Endothelial cell of umbilical vein (primary cell): Measurements from ENCODE around the gene PRELID3B. TPM values are rescaled to one million over a fixed set of nuclear protein-coding genes. Genes with fewer than 3 reads are reported as not detected.

Source experiments
- BruUV-seq: library from RNA; stranded (reverse); fragments of 400-500 nt; replicated peaks from 2 replicates; lab custom pipeline; 2021; lab: Mats Ljungman, UMichigan
- CTCF ChIA-PET: fragments of 300-600, 350-600 bp; sonication (Branson Sonifier 250); formaldehyde crosslinking; loops from one replicate; lab custom pipeline; 2021; ENCODE audit warnings: antibody characterized with exemption, inconsistent platforms; lab: Charles Lee
- POLR2A ChIA-PET: fragments of 300-600, 350-600 bp; sonication (Branson Sonifier 250); formaldehyde crosslinking; loops from one replicate; lab custom pipeline; 2021; ENCODE audit warnings: antibody characterized with exemption, inconsistent platforms; lab: Charles Lee
- DNase-seq: peaks from one replicate; pipeline ENCODE4 v3.0.0-alpha.2; 2011; ENCODE audit warnings: low read depth, low spot score
- FAIRE-seq: peaks from 2 replicates; lab custom pipeline; 2011; peaks lifted over from hg19 to GRCh38; lab: Jason Lieb, UNC
- H2AFZ ChIP-seq: 2 replicates; pipeline ENCODE4 v1.6.0; 2012; ENCODE audit warnings: low read depth, low read length, control low read depth, inconsistent platforms
- H3K27ac ChIP-seq: 2 replicates; pipeline ENCODE4 v1.5.1; 2011; ENCODE audit warnings: low read depth, mild to moderate bottlenecking, control low read depth, low read length, moderate library complexity; ENCODE audit not compliant: insufficient read depth
- H3K27me3 ChIP-seq, 2 experiments: 2 replicates each; pipeline versions ENCODE4 v1.6.0 to v1.6.1; 2011; ENCODE audit warnings: low read length in 2 of 2, mixed read lengths in 1 of 2; ENCODE audit not compliant: control insufficient read depth in 2 of 2, insufficient read depth in 2 of 2
- H3K36me3 ChIP-seq, 2 experiments: 2 replicates in 1 of 2; 3 replicates in 1 of 2; pipeline ENCODE4 v1.5.1; 2011; ENCODE audit warnings: low read length in 2 of 2, mild to moderate bottlenecking in 1 of 2, moderate library complexity in 1 of 2; ENCODE audit not compliant: control insufficient read depth in 2 of 2, insufficient read depth in 2 of 2; ENCODE audit errors: extremely low read depth in 1 of 2
- H3K4me1 ChIP-seq: 3 replicates; pipeline ENCODE4 v1.5.1; 2011; ENCODE audit warnings: mild to moderate bottlenecking, low read length; ENCODE audit not compliant: control insufficient read depth, insufficient read depth; ENCODE audit errors: extremely low read depth
- H3K4me2 ChIP-seq: 2 replicates; pipeline ENCODE4 v1.6.1; 2011; ENCODE audit warnings: low read length, control low read depth, mixed read lengths; ENCODE audit not compliant: insufficient read depth
- H3K4me3 ChIP-seq, 3 experiments: fragments of 200-600 bp in 1 of 3; sonication (generic), shearing (Covaris generic) in 1 of 3; replicated peaks in 1 of 3; 2 replicates each; pipeline ENCODE4 v1.5.1; 2011 to 2016; ENCODE audit warnings: control low read depth in 3 of 3, low read length in 3 of 3, mild to moderate bottlenecking in 2 of 3, inconsistent platforms in 1 of 3, low read depth in 1 of 3, moderate library complexity in 1 of 3; ENCODE audit not compliant: insufficient read depth in 1 of 3
- H3K79me2 ChIP-seq: 2 replicates; pipeline ENCODE4 v1.6.0; 2012; ENCODE audit warnings: low read length, inconsistent platforms; ENCODE audit not compliant: control insufficient read depth, insufficient read depth
- H3K9ac ChIP-seq: replicated peaks from 2 replicates; pipeline ENCODE3; 2011; ENCODE audit warnings: low read length, control low read depth; ENCODE audit not compliant: insufficient read depth; ENCODE audit errors: extremely low read depth
- H3K9me1 ChIP-seq: replicated peaks from 3 replicates; pipeline ENCODE4 v1.6.0; 2011; ENCODE audit warnings: mild to moderate bottlenecking, low read length; ENCODE audit not compliant: control insufficient read depth, insufficient read depth; ENCODE audit errors: extremely low read depth
- H3K9me3 ChIP-seq: replicated peaks from 2 replicates; pipeline ENCODE4 v1.5.1; 2012; ENCODE audit warnings: low read length, inconsistent platforms; ENCODE audit not compliant: control insufficient read depth, insufficient read depth
- H4K20me1 ChIP-seq: replicated peaks from 2 replicates; pipeline ENCODE3; 2011; ENCODE audit warnings: mild to moderate bottlenecking, low read length; ENCODE audit not compliant: control insufficient read depth, insufficient read depth; ENCODE audit errors: extremely low read depth
- CTCF ChIP-seq, 2 donors: IDR thresholded peaks; 1 replicate in 1 of 2; 2 replicates in 1 of 2; pipeline ENCODE4 v1.5.1; 2011; ENCODE audit warnings: low read length in 2 of 2, mild to moderate bottlenecking in 2 of 2, moderate library complexity in 2 of 2, control low read depth in 1 of 2, inconsistent platforms in 1 of 2, low read depth in 1 of 2; ENCODE audit not compliant: insufficient read depth in 1 of 2; ENCODE audit errors: extremely low read depth in 1 of 2
- EZH2 ChIP-seq: IDR thresholded peaks from 2 replicates; pipeline ENCODE4 v1.6.1; 2012; ENCODE audit warnings: borderline replicate concordance, low read depth, mild to moderate bottlenecking, moderate library complexity, low read length, inconsistent platforms; ENCODE audit not compliant: severe bottlenecking
- FOS ChIP-seq: IDR thresholded peaks from 2 replicates; pipeline ENCODE4 v1.6.1; 2011; ENCODE audit warnings: mild to moderate bottlenecking, low read length, moderate library complexity, borderline replicate concordance; ENCODE audit not compliant: insufficient read depth
- GATA2 ChIP-seq: IDR thresholded peaks from 2 replicates; pipeline ENCODE4 v1.7.0; 2011; ENCODE audit warnings: low read depth, mild to moderate bottlenecking, moderate library complexity, mixed read lengths, low read length; ENCODE audit not compliant: insufficient read length, insufficient read depth
- JUN ChIP-seq: IDR thresholded peaks from 2 replicates; pipeline ENCODE4 v1.6.1; 2011; ENCODE audit warnings: borderline replicate concordance, low read depth; ENCODE audit not compliant: insufficient read length, insufficient read depth
- MAX ChIP-seq: IDR thresholded peaks from 2 replicates; pipeline ENCODE4 v1.6.1; 2011; ENCODE audit not compliant: insufficient read depth, insufficient read length
- MYC ChIP-seq: IDR thresholded peaks from one replicate; pipeline ENCODE4 v1.6.1; 2011; ENCODE audit warnings: mild to moderate bottlenecking, low read depth, low read length
- POLR2A ChIP-seq: IDR thresholded peaks from 2 replicates; pipeline ENCODE4 v1.6.1; 2012; ENCODE audit warnings: low read depth, mild to moderate bottlenecking, control low read depth, low read length
- dilution Hi-C: fragments of 300-500 bp; cut with MboI; formaldehyde crosslinking; loops from one replicate; pipeline ENCODE4 v1.15.0; 2019; ENCODE audit warnings: low sequenced_read_pairs; ENCODE audit not compliant: extremely low pct_ligation_motif_present
- intact Hi-C: fragments of 100-400 bp; cut with micrococcal nuclease; formaldehyde crosslinking; loops from one replicate; pipeline ENCODE4 v1.10.0; 2022
- polyA plus RNA-seq, 4 experiments: library from polyadenylated mRNA; depleted of rRNA in 3 of 4; stranded (reverse) in 3 of 4; unstranded in 1 of 4; fragments of >200 nt; gene quantifications; 2 replicates each; pipeline versions ENCODE4 v1.2.1 to v1.2.3, GENCODE V29; 2011 to 2012; ENCODE audit warnings: missing spikeins in 1 of 4
- total RNA-seq: library from RNA; stranded (reverse); gene quantifications from 2 replicates; pipeline ENCODE4 v1.2.3, GENCODE V29; 2021

PRELID3B gene
- total and polyA plus RNA-seq, 2 donors (not counting 3 experiments of a cell fraction or from before 2014, with no cell fraction given) = 14.9 to 57.2 TPM

- Histone ChIP-seq H3K9ac (no peak overlapping the region), H3K36me3 (no peaks in the 10 kb centered on the region), H3K27me3 (peaks cover 11 to 26% of the 10 kb centered on the region in 2 experiments), H3K79me2 (no peaks in the 10 kb centered on the region), H3K9me3 (no peaks in the 10 kb centered on the region), H3K4me3 (no peak overlapping the region), H2AFZ (no peak overlapping the region), H4K20me1 (no peaks in the 10 kb centered on the region), H3K9me1 (no peaks in the 10 kb centered on the region), H3K4me1 (no peaks in the 10 kb centered on the region), H3K27ac (no peak overlapping the region), H3K4me2 (no peak overlapping the region)
- no peak for DNase-seq
- POLR2A ChIA-PET = no interaction called here
- FAIRE-seq = no peak
- intact Hi-C loops (no loop called here), dilution Hi-C loops (no loop called here)
- CTCF ChIA-PET = interaction anchor here (1.8 to 2.9 kb wide), 2 partner anchors 9 to 14 kb away, joined by 8 to 9 read pairs; no protein-coding TSS in a partner anchor
- BruUV-seq = no TSS peak
- TF ChIP-seq FOS = no peak
- no peak for TF ChIP-seq MAX
- no peak for TF ChIP-seq JUN
- no peak for TF ChIP-seq EZH2
- no peak for TF ChIP-seq GATA2
Measured at GRCh38 chr20:59073582-59073981, 31.0 kb upstream of the PRELID3B start.

- no TSS peak for BruUV-seq
- Histone ChIP-seq H3K36me3 (no peaks in the 10 kb centered on the region), H2AFZ (no peak overlapping the region), H3K27ac (no peak overlapping the region), H3K9me1 (no peaks in the 10 kb centered on the region), H4K20me1 (no peaks in the 10 kb centered on the region), H3K79me2 (no peaks in the 10 kb centered on the region), H3K4me3 (no peak overlapping the region), H3K4me1 (no peaks in the 10 kb centered on the region), H3K9me3 (no peaks in the 10 kb centered on the region), H3K4me2 (no peak overlapping the region), H3K9ac (no peak overlapping the region), H3K27me3 (peaks cover 10 to 38% of the 10 kb centered on the region in 2 experiments)
- DNase-seq = no peak
- CTCF ChIA-PET = interaction anchor here (1.2 to 2.9 kb wide), 3 partner anchors 11 to 201 kb away, joined by 3 to 9 read pairs (median 4); no protein-coding TSS in a partner anchor
- no peak for FAIRE-seq
- POLR2A ChIA-PET = no interaction called here
- TF ChIP-seq MYC (no peak), POLR2A (no peak), CTCF (IDR thresholded peaks at IDR 0.05; ENCODE audit: extremely low read depth in 1 of 2, insufficient read depth in 1 of 2, low read depth in 1 of 2, low read length in 2 of 2) (no peak), GATA2 (no peak), FOS (no peak), MAX (no peak), JUN (no peak)
- dilution Hi-C loops = no loop called here
- intact Hi-C loops = no loop called here
Measured at GRCh38 chr20:59071216-59071615, 28.6 kb upstream of the PRELID3B start.
